Tibial artery (tissue), 4 donors: ENCODE measurements around the gene OR6P1.

Experiments used
- DNase-seq, 2 donors: peaks; one replicate each; pipeline ENCODE4 v3.0.0-alpha.2; 2019
- H3K27ac ChIP-seq, 2 donors: fragments of 200-600 bp; sonication (generic) in 1 of 2; 1 replicate in 1 of 2; 2 replicates in 1 of 2; pipeline ENCODE4 v1.5.1; 2018 to 2019; ENCODE audit warnings: mild to moderate bottlenecking in 1 of 2
- H3K27me3 ChIP-seq, 2 donors: fragments of 200-600 bp; sonication (generic) in 1 of 2; one replicate each; pipeline versions ENCODE4 v1.5.1 to v1.6.0; 2016 to 2019
- H3K36me3 ChIP-seq, 3 donors: fragments of 200-600 bp; sonication (generic) in 2 of 3; one replicate each; pipeline ENCODE4 v1.5.1; 2016 to 2019; ENCODE audit warnings: mild to moderate bottlenecking in 2 of 3
- H3K4me1 ChIP-seq, 4 donors: fragments of 200-600 bp; sonication (generic) in 2 of 4; 1 replicate in 3 of 4; 2 replicates in 1 of 4; pipeline ENCODE4 v1.5.1; 2016 to 2019
- H3K4me3 ChIP-seq, 2 donors: fragments of 200-600 bp; sonication (generic) in 1 of 2; 1 replicate in 1 of 2; 2 replicates in 1 of 2; pipeline ENCODE4 v1.5.1; 2018 to 2019; ENCODE audit warnings: mild to moderate bottlenecking in 2 of 2
- H3K9me3 ChIP-seq, 3 donors: fragments of 200-600 bp; sonication (generic) in 1 of 3; one replicate each; pipeline ENCODE4 v1.5.1; 2016 to 2019
- CTCF ChIP-seq, 2 experiments: fragments of 200-600 bp in 1 of 2; fragments of 450-650 bp in 1 of 2; IDR thresholded peaks; one replicate each; pipeline ENCODE4 v1.5.1; 2017 to 2019; ENCODE audit warnings: antibody characterized with exemption in 2 of 2, mild to moderate bottlenecking in 1 of 2, moderate library complexity in 1 of 2
- intact Hi-C: fragments of 100-400 bp; cut with DNase I; formaldehyde crosslinking; loops from one replicate; pipeline ENCODE4 v1.15.0; 2023; ENCODE audit warnings: low total_unique reads

The OR6P1 gene

GRCh38 chr1:158564608-158565007 lies 5.8 kb downstream of the OR6P1 start:
- TF ChIP-seq CTCF (IDR thresholded peaks at IDR 0.05), result no peak
- H3K4me3 ChIP-seq, result no peak overlapping the region
- H3K27me3 ChIP-seq, result no peaks in the 10 kb centered on the region
- H3K36me3 ChIP-seq, result no peaks in the 10 kb centered on the region
- H3K27ac ChIP-seq, result no peak overlapping the region
- intact Hi-C loops, result no loop called here
- DNase-seq, result no peak
- no peaks in the 10 kb centered on the region for H3K4me1 ChIP-seq
- H3K9me3 ChIP-seq, result no peaks in the 10 kb centered on the region

GRCh38 chr1:158563853-158564252 lies 6.5 kb downstream of the OR6P1 start:
- no peak overlapping the region for H3K27ac ChIP-seq
- H3K36me3 ChIP-seq, result no peaks in the 10 kb centered on the region
- no peaks in the 10 kb centered on the region for H3K9me3 ChIP-seq
- no peak for DNase-seq
- H3K27me3 ChIP-seq, result no peaks in the 10 kb centered on the region
- no peak for TF ChIP-seq CTCF (IDR thresholded peaks at IDR 0.05)
- H3K4me3 ChIP-seq, result no peak overlapping the region
- intact Hi-C loops, result no loop called here
- H3K4me1 ChIP-seq, result no peaks in the 10 kb centered on the region

GRCh38 chr1:158559696-158560095 lies 10.7 kb downstream of the OR6P1 start:
- Histone ChIP-seq H3K27ac (no peak overlapping the region), H3K4me3 (no peak overlapping the region), H3K36me3 (no peaks in the 10 kb centered on the region), H3K27me3 (no peaks in the 10 kb centered on the region), H3K9me3 (no peaks in the 10 kb centered on the region), H3K4me1 (no peaks in the 10 kb centered on the region)
- DNase-seq, result no peak
- no peak for TF ChIP-seq CTCF (IDR thresholded peaks at IDR 0.05)
- intact Hi-C loops, result no loop called here

GRCh38 chr1:158554352-158554751 lies 16.0 kb downstream of the OR6P1 start, which contains the start of gene OR6Y1:
OR6Y1 (minus strand) TSS chr1:158554405; CDS start chr1:158548105, 6,300 bp downstream.
- intact Hi-C loops, result no loop called here
- H3K27ac ChIP-seq, result no peak within 1 kb of the TSS
- no peak for TF ChIP-seq CTCF (IDR thresholded peaks at IDR 0.05)

GRCh38 chr1:158552296-158552695 lies 18.1 kb downstream of the OR6P1 start:
- no peaks in the 10 kb centered on the region for H3K9me3 ChIP-seq
- H3K27me3 ChIP-seq, result no peaks in the 10 kb centered on the region
- TF ChIP-seq CTCF (IDR thresholded peaks at IDR 0.05), result no peak
- no peaks in the 10 kb centered on the region for H3K36me3 ChIP-seq
- H3K27ac ChIP-seq, result no peak overlapping the region
- intact Hi-C loops, result no loop called here
- no peaks in the 10 kb centered on the region for H3K4me1 ChIP-seq
- H3K4me3 ChIP-seq, result no peak overlapping the region
- DNase-seq, result no peak

More at GRCh38 chr1:158554352-158554751, 16.0 kb downstream of the OR6P1 start, which contains the start of gene OR6Y1:
- Histone ChIP-seq H3K27me3 (no peaks in the 10 kb centered on the region), H3K4me1 (no peaks in the 10 kb centered on the region), H3K4me3 (no peak within 1 kb of the TSS), H3K9me3 (no peaks in the 10 kb centered on the region), H3K36me3 (no peaks in the 10 kb centered on the region)
- no peak for DNase-seq

GRCh38 chr1:158547533-158547932 lies 22.8 kb downstream of the OR6P1 start:
- intact Hi-C loops, result no loop called here
- H3K27ac ChIP-seq, result no peak overlapping the region
- H3K9me3 ChIP-seq, result no peaks in the 10 kb centered on the region
- H3K4me1 ChIP-seq, result peaks cover 0 to 3% (median 0%) of the 10 kb centered on the region in 4 donors
- no peak for TF ChIP-seq CTCF (IDR thresholded peaks at IDR 0.05)
- DNase-seq, result no peak
- no peaks in the 10 kb centered on the region for H3K27me3 ChIP-seq
- no peaks in the 10 kb centered on the region for H3K36me3 ChIP-seq
- H3K4me3 ChIP-seq, result no peak overlapping the region
